HG02884 (cell line): ENCODE data around the gene CCR5.

Source experiments
- ATAC-seq: cut with Tn5 transposase; IDR thresholded peaks from one replicate; pipeline ENCODE4 v1.9.1; 2021; ENCODE audit warnings: mild to moderate bottlenecking, moderate library complexity; ENCODE audit not compliant: unreplicated experiment

Gene CCR5

DNA sequence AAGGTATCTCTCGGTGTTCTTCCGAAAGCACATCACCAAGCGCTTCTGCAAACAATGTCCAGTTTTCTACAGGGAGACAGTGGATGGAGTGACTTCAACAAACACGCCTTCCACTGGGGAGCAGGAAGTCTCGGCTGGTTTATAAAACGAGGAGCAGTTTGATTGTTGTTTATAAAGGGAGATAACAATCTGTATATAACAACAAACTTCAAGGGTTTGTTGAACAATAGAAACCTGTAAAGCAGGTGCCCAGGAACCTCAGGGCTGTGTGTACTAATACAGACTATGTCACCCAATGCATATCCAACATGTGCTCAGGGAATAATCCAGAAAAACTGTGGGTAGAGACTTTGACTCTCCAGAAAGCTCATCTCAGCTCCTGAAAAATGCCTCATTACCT, 12.3 kb upstream of the CCR5 start:
- ATAC-seq: no peak

DNA sequence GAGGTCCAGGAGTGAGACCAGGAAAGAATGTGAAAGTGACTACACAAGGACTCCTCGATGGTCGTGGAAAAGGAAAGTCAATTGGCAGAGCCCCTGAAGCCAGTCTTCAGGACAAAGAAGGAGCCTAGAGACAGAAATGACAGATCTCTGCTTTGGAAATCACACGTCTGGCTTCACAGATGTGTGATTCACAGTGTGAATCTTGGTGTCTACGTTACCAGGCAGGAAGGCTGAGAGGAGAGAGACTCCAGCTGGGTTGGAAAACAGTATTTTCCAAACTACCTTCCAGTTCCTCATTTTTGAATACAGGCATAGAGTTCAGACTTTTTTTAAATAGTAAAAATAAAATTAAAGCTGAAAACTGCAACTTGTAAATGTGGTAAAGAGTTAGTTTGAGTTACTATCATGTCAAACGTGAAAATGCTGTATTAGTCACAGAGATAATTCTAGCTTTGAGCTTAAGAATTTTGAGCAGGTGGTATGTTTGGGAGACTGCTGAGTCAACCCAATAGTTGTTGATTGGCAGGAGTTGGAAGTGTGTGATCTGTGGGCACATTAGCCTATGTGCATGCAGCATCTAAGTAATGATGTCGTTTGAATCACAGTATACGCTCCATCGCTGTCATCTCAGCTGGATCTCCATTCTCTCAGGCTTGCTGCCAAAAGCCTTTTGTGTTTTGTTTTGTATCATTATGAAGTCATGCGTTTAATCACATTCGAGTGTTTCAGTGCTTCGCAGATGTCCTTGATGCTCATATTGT, 10.8 kb upstream of the CCR5 start:
- ATAC-seq: peak; percentile 68

DNA sequence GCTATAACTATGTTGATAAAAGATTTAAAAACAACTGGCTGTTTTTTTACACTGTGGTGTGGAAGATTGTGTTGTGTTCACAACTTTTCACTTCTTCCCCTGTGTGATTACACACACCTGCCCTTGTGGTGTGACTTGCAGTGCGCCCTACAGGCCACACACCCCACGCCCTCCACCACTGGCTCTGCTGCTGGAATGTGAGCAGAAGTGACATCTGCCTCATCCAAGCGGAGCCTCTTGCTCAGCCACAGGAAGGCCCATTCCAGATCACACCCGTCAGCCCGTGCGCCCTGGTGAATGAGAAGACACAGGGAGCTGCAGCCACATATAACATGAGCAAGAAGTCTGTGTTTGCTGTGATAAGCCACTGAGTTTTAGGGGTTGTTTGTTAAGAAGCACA, 9.8 kb upstream of the CCR5 start:
- no peak for ATAC-seq

DNA sequence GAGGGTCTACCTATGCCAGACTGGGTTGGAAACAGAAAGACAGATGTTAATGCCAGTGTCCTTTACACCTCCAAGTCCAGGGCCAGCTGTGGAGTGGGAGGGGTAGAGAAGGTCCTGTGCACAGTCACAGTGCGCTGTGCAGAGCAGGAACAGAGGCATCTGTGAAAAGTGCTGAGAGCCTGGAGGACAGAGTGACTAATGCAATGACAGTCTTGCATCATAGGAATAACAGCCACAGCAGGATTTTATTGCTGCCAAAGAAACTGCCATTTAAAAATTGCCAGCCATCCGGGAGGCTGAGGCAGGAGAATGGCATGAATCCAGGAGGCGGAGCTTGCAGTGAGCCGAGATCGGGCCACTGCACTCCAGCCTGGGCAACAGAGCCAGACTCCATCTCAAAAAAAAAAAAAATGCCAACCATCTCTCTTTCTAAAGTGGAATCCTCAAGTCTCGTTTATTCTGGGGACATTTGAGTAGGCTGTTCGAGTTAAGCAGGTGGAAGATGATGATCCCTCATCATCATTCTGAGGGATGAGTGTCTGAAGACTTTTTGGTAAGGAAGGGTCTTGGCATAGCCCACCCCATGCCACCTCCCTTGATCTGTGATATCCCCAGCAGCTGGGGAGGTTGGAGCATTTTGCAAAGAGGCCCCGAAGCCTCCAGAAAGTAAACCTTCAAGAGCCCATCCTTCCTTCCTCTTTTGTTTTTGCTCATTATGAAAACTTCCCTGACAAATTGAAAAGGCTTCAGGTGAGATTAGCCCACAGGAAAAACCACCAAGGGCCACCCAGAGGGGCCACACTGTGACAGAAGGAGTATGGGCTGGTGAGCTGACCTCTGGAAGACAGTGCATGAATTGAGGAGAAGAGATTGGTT, 9.1 kb upstream of the CCR5 start:
- no peak for ATAC-seq

DNA sequence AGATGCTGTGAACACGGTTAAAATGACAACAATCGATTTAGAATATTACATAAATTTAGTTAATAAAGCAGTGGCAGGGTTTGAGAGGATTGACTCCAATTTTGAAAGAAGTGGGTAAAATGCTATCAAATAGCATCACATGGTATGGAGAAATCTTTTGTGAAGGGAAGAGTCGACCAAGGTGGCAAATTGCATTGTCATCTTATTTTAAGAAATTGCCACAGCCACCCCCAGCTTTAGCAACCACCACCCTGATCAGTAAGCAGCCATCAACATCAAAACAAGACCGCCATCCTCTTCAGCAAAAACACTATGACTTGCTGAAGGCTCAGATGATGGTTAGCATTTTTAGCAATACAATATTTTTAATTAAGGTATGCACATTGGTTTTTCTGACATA, 5.7 kb upstream of the CCR5 start:
- ATAC-seq: no peak

DNA sequence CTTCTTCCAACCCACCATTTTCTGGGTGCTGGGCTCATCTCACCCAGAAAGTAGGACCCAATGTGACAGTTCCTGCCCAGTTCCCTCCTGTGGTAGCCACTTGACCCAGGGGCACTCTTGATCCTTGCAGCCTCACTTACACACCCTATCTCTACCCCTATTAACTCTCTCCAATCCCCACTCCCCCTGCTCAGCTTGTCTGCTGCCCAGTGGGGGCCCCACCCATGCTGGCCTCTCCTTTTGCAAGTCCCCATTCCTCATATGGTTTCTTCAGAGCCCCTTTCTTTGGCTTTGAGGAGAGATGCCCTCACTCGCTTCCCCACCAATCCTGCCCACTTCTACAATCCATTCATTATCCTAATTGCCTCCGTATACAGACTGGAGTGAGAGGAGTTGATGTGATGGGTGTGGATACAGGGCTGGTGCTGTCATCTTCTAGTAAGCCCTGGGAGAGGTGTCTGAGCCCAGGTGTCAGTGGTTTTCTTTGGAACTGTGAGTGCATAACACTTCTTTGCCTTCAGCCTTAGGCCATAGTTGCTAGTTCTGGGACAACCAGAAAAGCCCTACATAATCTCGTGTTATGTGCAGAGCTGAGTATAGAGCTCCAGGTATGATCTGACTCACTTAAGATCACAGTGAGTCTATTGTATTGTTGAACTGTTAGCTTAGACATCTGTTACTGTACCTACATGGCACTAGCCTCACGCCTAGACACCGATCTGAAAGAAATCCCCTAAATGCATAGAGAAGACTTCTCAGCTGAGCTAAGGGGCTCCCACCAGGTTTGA, 4.8 kb upstream of the CCR5 start:
- no peak for ATAC-seq

DNA sequence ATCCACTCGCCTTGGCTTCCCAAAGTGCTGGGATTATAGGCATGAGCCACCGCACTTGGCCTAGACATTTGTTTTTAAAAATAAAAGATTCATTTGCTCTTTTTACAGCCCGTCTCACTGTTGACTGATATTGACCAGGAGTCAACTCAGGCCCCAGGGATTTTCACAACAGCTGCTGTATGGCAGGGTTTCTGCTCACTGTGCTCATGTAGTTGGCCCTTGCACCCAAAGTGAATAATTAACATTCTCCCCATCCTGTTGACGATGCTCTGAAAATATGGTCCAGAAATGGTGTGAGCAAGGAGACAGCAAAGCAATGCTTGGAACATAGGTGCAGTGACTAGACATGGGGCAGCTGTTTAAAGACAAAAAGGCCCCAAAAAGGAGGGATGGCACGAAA, 2.9 kb upstream of the CCR5 start:
- ATAC-seq: no peak

DNA sequence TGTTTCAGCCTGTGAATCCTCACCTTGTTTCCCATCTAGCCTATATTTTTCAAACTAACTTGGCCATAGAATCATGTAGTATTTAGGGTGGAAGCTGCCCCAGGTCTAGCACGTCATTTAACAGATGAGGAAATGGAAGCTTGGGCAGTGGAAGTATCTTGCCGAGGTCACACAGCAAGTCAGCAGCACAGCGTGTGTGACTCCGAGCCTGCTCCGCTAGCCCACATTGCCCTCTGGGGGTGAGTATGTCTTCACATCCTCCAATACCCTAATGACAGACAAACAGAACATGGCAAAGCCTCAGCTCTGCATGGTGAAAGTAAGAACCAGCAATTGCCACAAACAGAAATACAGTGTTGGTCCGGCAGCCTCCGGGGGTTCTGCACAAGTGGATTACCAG, 2.2 kb upstream of the CCR5 start:
- ATAC-seq: no peak

DNA sequence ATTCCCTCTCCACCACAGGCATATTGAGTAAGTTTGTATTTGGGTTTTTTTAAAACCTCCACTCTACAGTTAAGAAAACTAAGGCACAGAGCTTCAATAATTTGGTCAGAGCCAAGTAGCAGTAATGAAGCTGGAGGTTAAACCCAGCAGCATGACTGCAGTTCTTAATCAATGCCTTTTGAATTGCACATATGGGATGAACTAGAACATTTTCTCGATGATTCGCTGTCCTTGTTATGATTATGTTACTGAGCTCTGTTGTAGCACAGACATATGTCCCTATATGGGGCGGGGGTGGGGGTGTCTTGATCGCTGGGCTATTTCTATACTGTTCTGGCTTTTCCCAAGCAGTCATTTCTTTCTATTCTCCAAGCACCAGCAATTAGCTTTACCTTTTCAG, 1.6 kb upstream of the CCR5 start:
- ATAC-seq: no peak

DNA sequence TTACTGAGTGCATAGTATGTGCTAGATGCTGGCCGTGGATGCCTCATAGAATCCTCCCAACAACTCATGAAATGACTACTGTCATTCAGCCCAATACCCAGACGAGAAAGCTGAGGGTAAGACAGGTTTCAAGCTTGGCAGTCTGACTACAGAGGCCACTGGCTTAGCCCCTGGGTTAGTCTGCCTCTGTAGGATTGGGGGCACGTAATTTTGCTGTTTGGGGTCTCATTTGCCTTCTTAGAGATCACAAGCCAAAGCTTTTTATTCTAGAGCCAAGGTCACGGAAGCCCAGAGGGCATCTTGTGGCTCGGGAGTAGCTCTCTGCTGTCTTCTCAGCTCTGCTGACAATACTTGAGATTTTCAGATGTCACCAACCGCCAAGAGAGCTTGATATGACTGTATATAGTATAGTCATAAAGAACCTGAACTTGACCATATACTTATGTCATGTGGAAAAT, 1.0 kb upstream of the CCR5 start:
- ATAC-seq: peak; percentile 56

DNA sequence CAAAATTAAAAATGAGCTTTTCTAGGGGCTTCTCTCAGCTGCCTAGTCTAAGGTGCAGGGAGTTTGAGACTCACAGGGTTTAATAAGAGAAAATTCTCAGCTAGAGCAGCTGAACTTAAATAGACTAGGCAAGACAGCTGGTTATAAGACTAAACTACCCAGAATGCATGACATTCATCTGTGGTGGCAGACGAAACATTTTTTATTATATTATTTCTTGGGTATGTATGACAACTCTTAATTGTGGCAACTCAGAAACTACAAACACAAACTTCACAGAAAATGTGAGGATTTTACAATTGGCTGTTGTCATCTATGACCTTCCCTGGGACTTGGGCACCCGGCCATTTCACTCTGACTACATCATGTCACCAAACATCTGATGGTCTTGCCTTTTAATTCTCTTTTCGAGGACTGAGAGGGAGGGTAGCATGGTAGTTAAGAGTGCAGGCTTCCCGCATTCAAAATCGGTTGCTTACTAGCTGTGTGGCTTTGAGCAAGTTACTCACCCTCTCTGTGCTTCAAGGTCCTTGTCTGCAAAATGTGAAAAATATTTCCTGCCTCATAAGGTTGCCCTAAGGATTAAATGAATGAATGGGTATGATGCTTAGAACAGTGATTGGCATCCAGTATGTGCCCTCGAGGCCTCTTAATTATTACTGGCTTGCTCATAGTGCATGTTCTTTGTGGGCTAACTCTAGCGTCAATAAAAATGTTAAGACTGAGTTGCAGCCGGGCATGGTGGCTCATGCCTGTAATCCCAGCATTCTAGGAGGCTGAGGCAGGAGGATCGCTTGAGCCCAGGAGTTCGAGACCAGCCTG, 984 bp downstream of the CCR5 start:
- no peak for ATAC-seq

DNA sequence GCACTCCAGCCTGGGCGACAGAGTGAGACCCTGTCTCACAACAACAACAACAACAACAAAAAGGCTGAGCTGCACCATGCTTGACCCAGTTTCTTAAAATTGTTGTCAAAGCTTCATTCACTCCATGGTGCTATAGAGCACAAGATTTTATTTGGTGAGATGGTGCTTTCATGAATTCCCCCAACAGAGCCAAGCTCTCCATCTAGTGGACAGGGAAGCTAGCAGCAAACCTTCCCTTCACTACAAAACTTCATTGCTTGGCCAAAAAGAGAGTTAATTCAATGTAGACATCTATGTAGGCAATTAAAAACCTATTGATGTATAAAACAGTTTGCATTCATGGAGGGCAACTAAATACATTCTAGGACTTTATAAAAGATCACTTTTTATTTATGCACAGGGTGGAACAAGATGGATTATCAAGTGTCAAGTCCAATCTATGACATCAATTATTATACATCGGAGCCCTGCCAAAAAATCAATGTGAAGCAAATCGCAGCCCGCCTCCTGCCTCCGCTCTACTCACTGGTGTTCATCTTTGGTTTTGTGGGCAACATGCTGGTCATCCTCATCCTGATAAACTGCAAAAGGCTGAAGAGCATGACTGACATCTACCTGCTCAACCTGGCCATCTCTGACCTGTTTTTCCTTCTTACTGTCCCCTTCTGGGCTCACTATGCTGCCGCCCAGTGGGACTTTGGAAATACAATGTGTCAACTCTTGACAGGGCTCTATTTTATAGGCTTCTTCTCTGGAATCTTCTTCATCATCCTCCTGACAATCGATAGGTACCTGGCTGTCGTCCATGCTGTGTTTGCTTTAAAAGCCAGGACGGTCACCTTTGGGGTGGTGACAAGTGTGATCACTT, 2.0 kb downstream of the CCR5 start:
- ATAC-seq: no peak

DNA sequence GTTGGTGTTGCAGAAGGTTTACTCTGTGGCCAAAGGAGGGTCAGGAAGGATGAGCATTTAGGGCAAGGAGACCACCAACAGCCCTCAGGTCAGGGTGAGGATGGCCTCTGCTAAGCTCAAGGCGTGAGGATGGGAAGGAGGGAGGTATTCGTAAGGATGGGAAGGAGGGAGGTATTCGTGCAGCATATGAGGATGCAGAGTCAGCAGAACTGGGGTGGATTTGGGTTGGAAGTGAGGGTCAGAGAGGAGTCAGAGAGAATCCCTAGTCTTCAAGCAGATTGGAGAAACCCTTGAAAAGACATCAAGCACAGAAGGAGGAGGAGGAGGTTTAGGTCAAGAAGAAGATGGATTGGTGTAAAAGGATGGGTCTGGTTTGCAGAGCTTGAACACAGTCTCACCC, 4.0 kb downstream of the CCR5 start:
- ATAC-seq: no peak

DNA sequence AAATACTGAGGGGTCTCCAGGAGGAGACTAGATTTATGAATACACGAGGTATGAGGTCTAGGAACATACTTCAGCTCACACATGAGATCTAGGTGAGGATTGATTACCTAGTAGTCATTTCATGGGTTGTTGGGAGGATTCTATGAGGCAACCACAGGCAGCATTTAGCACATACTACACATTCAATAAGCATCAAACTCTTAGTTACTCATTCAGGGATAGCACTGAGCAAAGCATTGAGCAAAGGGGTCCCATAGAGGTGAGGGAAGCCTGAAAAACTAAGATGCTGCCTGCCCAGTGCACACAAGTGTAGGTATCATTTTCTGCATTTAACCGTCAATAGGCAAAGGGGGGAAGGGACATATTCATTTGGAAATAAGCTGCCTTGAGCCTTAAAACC, 4.5 kb downstream of the CCR5 start:
- ATAC-seq: no peak

DNA sequence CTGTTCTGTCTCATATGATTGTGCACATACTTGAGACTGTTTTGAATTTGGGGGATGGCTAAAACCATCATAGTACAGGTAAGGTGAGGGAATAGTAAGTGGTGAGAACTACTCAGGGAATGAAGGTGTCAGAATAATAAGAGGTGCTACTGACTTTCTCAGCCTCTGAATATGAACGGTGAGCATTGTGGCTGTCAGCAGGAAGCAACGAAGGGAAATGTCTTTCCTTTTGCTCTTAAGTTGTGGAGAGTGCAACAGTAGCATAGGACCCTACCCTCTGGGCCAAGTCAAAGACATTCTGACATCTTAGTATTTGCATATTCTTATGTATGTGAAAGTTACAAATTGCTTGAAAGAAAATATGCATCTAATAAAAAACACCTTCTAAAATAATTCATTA, 5.1 kb downstream of the CCR5 start:
- ATAC-seq: no peak

DNA sequence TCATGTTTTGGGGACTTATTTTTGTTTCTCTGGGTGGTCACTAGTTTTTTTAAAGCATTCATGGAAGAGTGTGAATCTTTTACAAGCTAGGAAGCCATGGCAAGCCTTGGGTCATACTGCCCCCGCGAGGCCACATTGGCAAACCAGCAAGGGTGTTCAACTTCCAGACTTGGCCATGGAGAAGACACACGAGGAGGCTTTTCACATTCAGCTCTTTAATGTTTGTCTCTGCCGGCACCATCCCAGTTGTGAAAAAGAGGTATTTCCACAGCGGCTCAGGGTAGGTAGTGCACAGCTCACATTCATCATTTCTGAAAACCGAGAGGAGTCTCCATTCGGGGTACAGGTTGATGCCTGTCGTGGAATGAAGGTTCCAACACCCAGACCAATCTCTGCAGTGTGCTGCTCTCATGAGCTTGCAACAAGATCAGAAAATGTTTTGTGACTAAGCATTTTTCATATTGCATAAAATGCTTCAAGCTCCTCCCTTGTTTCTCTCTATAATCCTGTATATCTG, 7.7 kb downstream of the CCR5 start:
- ATAC-seq: no peak

DNA sequence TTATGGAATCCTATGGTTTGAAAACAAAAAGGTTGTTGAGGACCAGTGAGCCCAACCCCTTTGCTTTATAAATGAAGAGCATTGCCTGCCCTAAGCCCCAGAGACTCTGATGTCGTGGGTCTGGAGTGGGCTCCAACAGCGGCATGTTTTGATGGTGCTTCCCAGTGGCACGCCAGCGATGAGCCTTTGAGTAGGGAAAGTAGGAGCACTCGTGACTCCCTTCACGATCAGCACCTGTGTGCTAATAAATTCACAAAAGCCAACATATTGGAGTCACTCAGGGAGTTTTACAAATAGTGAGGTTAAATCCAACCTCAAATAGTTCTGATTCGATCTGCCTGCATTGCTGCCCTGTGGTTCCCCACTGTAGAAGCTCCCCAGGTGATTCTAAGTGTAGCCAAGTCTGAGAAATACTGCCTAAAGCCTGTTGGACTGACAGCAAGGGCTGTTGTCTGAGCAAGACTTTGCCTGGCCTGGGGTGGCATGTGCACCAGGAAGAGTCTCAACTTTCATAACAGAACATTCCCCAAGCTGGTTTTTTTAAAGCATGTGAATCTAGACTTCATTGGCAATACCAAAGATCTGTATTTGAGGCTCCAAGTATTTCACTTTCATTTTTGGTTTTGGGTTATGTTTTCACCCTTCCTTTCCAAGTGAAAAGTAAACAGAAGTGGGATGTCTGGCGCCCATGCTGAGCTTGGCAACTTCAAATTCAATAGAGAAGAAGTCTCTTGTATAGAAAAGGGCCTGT, 9.9 kb downstream of the CCR5 start:
- no peak for ATAC-seq

DNA sequence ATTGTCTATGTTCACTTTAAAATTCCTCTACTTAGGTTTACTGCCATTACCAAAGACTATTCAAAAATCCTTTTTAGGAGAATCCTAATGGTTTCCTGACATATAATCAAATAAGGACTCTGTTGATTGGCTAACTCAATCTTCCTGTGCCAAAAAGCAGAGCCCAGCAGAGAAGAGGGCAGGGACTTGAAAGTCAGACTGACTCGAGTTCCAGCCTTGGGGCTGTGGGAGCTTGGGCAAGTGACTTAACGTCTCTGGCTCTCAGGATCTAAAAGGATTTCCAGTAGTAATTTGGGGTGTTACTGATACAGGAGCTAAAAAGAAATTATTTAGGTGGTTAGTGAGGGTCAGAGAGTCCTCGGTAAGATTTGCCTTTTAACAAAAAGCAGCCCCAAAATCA, 10.9 kb downstream of the CCR5 start:
- ATAC-seq: no peak
